Stimulated activated CD8-positive, alpha-beta memory T cell treated with anti-CD3 and anti-CD28 coated beads, Interleukin-4, amount 100 ng/mL, for 24 hours (primary cell): ENCODE data around the gene ARHGAP23.
A peak's percentile ranks its signal among the peaks of the same experiment; 100 is the strongest.
"Not testable (repeated sequence)": the region's sequence is repeated elsewhere in the genome, so short reads cannot be mapped to it uniquely, and the experiment has no call there.

Experiments used
- DNase-seq: peaks from one replicate; pipeline ENCODE4 v3.0.0-alpha.2; 2020; ENCODE audit warnings: low read depth

The ARHGAP23 gene

DNA sequence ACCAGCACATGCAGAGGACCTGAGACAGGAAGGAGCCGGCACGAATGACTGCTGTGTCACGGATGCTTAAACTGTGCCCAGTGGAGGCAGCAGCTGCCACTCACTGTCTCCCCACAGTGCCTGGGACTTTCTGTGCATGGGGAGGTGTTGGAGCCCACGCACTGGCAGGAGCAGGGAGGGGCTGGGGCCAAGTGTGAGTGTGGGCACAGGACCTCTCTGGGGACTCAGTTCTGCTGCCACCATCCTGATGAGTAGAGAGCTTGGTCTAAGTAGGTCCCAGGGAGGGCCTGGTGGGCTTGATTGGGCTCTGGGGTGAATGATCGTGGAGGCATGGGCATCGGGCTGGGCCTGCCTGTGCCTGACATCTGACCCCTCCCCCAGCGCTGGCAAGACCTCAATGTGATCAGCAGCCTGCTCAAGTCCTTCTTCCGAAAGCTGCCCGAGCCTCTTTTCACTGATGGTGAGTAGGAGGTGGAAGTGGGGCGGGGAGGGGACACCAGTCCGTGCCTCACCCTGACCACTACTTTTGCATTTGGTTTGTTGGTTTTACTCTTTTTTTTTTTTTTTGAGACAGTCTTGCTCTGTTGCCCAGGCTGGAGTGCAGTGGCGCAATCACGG lies 57.5 kb downstream of the ARHGAP23 start:
- peak; percentile 9 for DNase-seq

DNA sequence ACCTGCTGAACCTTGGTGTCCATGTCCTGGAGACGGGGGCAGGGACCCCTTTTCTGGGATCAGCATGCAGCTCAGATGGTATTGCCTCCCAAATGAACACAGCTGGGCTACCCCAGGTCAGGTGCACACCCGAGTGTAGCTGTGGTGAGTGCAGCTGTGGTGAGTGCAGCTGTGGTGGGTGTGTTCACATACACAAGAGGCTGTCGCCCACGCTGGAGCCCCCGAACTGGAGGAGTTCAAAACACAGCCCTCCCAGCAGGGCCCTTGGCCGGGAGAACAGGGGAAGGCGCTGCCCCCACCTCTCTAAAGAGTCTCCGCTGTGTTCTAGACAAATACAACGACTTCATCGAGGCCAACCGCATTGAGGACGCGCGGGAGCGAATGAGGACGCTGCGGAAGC lies 61.5 kb downstream of the ARHGAP23 start:
- DNase-seq: not testable (repeated sequence)

DNA sequence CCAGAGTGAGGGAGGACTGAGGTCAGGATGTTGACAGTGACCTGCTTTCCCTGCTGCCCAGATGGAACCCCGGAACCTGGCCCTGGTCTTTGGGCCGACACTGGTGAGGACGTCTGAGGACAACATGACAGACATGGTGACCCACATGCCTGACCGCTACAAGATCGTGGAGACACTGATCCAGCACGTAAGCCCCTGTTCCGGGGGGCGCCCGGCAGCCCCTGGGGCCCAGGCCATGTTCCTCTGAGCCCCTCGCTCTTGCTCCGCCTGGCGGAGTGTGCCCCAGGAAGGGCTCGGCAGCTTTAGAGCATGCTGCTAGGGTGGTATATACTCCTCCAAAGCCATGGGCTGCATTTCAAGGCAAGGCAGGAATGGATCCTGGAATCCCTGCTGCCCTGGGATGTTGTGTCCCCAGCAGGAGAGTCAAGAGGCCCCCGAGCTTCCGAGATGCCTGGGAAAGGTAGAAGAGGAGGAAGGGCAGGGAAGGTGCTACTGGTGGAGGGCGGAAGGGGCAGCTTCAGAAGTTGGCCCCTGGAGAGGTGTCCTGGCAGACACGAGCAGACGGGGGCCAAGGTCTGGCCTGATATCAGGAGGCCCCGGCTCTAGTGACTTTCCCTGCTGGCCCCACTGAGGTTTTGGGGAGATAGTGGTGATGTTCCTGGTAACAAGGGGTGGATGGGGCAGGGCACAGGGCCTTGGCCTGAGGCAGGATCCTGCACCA lies 63.2 kb downstream of the ARHGAP23 start:
- DNase-seq: not testable (repeated sequence)

DNA sequence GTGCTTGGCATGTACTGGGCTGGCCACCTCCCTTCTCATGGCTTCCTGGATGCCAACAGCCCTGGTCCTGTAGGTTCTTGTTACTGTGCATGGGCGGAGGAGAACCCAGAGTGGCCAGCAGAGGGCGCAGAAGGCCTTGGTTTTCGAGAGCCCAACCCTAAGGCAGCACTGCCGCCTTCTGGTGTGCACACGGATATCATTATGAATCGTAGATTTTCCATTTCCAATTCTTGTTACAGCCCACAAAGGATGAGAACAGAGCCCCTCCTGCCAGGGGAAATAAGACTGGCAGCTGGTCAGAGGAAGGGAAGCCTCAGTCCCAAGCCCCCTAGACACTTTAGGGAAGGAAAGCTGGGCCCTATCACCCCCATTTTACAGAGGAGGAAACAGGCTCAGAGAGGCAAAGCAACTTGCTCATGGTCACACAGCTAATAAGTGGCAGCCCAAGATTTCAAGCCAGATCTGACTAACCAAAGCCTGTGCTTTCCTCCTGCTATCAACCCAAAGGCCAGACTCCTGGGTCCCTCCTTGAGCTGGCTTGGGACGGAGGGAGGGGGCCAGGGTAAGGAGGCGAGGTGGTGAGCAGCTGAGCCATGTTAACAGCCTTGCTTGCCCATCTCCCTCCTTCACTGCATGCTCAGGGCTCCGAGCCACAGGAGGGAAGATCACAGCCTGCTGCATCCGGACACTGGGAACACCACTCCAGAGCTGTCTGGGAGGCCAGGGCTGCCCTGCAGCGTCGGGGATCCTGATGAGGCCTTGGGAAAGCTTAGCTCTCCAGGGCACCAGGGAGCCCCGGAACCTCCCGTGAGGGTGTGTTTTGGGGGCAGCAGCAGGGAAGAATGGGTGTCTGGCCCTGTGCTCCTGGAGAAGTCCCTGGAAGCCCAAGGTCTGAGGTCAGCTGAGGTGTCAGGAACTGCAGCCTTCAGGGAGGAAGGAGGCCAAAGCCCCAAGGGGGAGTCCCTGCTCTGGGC lies 64.1 kb downstream of the ARHGAP23 start:
- peak; percentile 88 for DNase-seq

DNA sequence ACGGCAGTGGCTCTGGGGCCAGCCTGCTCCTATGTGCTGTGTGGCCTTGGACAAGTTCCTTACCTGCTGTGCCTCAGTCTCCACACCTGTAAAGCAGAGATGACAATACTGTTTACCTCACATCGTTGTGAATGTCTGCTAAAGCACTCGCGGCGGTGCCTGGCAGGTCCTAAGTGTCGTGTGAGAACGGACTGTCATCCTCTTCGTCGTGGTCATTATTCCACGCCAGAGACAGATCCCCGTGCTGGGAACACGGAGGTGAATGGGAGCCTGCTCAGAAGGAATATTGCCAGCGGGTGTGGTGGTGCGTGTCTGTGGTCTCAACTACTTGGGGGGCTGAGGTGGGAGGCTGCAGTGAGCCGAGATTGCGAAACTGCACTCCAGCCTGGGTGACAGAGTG lies 65.9 kb downstream of the ARHGAP23 start:
- DNase-seq: not testable (repeated sequence)

DNA sequence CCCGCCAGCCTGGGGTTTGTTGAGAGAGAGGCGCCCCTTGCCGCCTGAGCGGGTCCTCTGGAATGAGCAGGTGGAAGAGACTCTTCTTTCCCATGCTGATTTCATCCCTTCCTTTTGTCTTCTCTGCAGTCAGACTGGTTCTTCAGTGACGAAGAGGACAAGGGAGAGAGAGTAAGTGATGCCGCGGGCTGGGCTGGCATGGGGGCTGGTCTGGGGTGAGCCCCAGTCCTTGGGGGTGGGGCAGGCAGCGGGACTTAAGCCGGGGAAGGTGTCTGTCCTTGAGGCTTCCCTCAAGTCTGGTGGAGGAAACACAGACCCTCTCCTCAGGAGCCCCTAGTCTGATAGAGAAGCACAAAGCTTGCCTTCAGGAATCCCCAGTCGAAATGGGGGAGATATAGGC lies 69.4 kb downstream of the ARHGAP23 start:
- DNase-seq: not testable (repeated sequence)

DNA sequence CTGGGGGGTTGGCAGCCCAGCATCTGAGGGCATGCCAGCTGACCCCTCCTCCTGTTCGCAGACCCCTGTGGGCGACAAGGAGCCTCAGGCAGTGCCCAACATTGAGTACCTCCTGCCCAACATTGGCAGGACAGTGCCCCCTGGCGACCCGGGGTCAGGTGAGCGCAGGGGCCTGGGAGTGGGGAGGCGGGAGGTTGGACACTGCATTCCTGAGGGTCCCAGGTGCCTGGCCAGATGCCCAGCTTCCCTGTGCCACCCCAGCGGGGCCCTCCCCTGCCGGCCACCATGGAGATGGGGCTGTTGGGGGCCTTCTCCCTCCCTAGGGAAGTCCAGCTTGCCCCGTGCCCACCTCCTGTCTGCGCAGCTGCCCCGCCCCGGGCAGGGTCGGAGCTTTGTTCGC lies 70.1 kb downstream of the ARHGAP23 start:
- no peak for DNase-seq

DNA sequence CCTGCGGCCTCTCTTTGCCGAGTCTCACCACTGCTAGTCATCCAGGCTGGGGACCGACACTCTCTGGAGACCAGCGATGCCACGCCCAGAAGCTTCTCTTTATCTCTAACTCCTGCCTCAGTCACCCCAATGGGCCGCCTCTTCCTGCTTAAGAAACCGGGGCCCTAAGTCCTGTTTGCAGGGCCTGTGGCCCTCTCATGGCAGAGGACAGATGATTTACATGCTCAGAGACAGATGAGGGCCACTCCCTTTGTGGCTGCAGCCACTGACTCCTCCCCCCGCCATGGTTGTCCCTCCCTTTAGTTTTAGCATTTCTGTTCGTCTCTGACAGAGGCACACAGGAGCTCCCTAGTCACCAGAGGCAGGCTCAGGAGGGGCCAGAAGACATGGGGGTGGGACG lies 71.0 kb downstream of the ARHGAP23 start:
- not testable (repeated sequence) for DNase-seq

DNA sequence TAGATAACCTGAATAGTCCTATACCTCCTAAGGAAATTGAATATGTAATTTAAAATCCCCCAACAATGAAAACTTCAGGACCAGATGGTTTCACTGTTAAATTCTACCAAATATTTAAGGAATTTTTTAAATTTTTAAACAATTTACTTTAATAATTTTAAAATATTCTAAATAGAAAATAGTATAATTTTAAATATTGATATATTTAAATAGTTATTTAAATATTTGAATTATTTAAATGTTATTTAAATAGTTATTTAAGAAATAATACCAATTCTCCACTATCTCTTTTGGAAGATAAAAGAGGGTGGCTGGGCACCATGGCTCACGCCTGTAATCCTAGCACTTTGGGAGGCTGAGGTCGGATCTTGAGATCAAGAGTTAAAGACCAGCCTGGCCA lies 73.5 kb downstream of the ARHGAP23 start:
- not testable (repeated sequence) for DNase-seq

DNA sequence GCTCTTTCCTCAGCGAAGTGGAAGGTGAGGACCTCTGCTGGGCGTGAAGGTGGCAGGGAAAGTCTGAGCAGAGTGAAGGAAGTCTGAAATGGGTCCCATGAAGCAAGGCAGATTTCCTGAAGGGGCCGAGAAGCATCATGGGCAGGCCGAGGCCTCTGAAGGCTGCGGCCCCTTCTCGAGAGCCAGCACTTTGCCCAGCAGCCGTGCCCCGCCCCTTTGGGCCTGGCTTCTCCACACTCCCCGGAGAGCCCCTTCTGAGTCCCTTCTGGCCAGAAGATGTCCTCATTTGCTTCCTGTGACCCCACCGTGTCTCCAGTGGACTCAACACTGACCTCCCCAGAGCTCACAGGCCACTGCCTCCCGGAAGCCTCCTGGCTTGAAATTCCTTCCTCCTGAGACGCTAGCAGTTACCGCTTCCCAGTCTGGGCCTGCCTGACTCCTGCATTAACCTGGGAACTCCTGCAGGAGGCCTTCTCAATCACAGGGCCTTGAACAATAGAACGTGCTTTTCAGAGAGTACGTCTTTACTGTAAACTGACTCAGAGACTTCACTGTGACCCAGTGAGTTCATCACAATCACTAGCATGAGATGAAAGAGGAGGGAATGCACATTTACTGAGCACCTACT lies 75.1 kb downstream of the ARHGAP23 start:
- not testable (repeated sequence) for DNase-seq

DNA sequence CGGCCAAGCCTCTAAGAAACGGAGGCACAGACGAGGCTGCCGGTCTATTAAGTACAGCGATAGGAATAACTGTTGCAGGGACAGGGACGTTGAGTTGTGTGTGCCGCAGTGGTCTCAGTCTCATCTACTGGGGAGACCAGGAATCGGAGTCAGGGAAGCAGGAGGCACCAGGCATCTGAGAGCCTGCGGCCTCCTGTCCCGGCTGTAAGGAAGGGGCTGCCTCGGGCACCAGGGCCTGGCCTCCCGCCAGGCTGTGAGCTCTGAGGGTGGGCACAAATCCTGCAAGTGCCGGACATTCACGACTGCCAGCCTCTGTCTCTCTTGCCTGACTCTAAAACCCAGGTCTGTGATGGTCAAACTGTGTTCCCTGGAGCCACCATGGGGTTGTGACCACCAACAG lies 76.0 kb downstream of the ARHGAP23 start:
- DNase-seq: no peak

DNA sequence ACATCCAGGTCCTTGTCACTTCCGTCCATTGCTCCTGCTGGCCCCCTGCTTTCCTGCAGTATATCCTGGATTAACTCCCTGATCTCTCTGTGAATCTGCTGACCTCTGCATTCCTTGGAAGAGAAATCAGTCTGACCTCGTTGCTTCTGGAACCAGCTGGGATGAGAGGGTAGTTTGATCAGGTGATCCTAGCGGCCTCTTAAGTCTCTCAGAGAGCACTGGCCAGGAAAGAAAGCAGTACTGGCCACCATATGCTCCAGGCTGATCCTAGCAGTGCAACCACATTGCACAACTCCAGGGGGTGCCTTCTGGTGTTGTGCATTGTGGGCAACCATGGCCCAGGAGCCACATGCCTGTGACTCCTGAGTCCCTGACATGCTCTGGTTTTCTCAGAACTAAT lies 79.2 kb downstream of the ARHGAP23 start:
- no peak for DNase-seq

DNA sequence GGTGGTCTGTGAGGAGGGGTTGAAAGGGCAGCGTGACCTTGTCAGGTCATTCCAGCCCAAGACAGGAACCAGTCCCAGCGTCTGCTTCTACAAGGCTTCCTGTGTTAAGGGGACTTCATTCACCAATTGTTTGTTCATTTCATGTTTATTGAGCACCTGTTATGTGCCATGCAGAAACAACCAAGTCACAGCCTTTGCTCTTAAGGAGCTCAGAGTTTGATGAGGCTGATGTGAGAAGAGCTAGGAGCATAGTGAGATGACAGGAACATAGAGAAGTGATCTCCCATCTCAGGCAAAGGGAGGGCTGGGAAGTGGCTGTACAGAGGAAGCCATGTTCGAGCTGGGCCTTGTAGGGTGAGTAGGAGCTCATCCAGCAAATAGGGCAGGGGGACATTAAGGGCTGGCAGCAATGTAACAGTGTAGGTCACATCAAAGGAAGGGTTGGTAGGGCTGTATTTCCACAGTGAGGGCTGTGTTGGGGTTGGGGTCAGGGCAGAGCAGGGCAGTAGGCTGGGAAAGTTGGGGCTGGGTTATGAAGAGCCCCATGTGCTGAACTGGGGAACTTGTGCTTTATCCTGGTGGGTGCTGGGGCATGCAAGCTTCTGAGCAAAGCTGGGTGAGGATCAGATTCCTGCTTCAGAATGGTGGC lies 79.8 kb downstream of the ARHGAP23 start:
- DNase-seq: no peak

DNA sequence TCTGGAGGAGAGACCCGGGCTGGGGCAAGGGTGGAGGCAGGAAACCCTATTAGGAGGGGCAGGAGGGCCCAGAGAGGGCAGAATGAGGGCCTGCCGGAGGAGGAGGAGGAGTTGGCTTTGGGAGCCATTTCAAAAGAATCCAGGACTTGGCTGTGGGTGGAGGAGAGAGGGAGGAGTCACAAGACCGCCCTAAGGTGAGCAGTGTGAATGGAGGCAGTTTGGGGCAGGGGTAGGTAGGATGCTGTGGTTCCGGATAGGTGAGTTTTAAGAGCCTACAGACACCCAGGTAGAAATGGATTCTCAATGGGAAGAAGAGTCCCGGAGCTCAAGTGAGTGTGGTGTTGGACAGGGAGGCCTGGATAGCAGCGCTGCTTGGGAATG lies 80.3 kb downstream of the ARHGAP23 start:
- DNase-seq: no peak

DNA sequence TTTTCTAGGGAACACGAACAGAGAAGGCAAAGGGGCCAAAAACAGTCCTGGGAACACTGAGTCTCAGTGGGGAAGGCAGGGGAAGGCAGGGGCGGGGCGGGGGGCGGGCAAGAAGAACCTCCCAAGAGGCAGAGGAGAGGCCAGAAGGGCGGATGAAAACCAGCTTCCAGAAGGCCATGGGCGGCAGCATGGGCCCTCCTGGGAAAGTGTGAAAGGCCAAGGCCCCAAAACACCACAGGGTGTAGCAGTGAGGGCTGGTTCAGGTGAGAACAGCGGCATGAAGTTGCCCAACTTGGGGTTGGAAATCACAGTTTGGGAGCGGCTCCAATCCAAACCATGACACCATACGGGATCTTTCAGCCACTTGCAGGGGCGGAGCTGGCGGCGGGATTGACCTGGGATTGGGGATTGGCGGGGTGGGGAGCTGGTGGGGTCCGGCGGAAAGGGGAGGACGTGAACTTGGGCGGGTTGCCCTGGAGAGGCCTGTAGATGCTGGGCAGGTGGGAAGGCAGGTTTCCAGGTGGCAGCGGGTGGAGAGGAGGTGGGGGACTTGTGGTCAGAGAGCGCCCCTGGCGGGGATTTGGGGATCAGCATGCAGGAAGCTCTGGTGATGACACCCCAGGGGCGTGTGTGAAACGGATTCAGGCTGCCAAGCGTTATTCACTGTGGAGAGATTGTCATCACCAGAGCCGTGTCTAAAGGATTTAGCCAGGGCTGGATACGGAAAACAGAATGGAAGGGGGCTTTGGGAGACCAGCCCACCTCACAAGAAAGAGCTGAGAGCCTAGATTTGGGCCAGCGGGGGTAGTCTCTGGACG lies 80.9 kb downstream of the ARHGAP23 start:
- peak; percentile 65 for DNase-seq

DNA sequence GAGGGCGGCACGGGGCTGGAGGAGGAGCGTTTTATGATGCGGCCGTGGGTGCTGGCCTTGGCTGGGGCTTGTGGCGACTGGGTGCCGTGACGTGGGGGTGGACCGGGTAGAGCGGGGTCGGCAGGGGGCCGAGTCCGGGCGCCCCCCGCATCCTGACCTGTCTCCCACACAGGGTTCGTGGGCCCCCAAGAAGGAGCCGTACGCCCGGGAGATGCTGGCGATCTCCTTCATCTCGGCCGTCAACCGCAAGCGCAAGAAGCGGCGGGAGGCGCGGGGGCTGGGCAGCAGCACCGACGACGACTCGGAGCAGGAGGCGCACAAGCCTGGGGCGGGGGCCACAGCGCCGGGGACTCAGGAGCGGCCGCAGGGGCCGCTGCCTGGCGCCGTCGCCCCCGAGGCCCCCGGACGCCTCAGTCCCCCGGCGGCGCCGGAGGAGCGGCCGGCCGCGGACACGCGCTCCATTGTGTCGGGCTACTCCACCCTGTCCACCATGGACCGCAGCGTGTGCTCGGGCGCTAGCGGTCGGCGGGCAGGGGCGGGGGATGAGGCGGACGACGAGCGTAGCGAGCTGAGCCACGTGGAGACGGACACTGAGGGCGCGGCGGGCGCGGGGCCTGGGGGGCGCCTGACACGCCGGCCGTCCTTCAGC lies 81.6 kb downstream of the ARHGAP23 start:
- DNase-seq: no peak

DNA sequence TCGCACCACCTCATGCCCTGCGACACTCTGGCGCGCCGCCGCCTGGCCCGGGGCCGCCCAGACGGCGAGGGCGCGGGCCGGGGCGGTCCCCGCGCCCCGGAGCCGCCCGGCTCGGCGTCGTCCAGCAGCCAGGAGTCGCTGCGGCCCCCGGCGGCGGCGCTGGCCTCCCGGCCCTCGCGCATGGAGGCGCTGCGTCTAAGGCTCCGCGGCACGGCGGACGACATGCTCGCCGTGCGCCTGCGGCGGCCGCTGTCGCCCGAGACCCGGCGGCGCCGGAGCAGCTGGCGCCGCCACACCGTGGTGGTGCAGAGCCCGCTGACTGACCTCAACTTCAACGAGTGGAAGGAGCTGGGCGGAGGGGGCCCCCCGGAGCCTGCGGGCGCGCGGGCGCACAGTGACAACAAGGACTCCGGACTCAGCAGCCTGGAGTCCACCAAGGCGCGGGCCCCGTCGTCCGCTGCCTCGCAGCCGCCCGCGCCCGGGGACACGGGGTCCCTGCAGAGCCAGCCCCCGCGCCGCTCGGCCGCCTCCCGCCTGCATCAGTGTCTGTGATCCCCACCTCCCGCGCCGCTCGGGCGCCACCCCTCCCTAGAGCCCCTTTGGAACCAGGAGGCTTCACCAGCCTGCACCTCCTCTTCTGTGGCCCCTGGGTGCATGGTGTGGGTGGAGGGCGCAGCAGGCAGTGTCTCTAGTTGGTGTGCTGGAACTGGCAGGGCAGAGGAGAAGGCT lies 82.3 kb downstream of the ARHGAP23 start:
- no peak for DNase-seq

DNA sequence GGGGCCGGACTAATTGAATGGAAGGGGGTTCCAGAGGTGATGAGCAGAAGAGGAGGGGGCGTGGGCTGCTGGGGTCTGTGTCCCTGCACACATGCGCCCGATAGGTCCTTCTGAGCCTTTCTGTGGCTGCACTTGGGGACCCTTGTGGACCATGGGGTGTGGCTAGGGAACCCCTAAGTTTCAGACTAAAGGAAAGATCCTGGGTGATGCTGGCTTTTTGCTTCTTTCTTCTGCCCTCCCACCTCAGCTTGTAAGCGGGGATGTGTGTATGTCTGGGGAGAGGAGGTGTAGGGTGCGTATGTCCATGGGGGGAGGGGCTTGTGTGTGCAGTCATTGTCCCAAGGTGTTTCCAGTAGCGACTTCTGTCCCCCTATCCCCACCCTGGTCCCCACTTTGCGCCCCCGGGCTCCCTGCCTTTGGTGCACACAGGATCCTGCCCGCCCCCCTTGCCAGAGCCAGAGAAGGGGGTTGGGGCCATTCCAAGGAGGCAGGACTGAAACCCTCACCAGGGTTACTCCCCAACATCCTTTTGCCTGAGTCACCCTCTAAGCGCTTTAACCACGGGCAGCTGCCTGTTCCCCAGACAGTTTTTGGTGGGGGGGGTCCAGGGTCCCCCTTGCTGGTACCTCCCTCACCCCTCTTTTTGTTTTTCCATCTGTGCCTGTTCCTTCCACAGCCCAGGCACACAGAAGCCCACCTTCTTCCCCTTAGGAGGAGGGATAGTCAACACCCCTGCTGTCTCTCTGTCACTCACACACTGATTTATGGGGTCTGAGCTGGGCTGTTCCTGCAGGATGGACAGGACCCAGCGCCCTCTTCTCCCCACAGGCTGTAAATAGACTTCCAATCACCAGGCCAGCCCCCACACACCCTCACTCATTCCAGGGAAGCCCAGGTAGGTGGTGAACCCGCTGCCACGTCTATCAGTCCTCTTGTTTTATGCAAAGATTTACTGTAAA lies 83.2 kb downstream of the ARHGAP23 start:
- no peak for DNase-seq
